ENCODE data around the gene PRM1. TPM values are rescaled to one million over a fixed set of nuclear protein-coding genes. Genes with fewer than 3 reads are reported as not detected.

Gene PRM1
- not detected for polyA plus RNA-seq (ENCODE audit: low read depth in 6 of 6)

- H3K36me3 Mint-ChIP-seq, result no peaks in the 10 kb centered on the region
- H3K4me3 Mint-ChIP-seq, result peak within 1 kb of the TSS in 1 of 8 donors; percentile 16
- H3K4me1 Mint-ChIP-seq, result peaks cover 13 to 30% (median 26%) of the 10 kb centered on the region in 3 donors
- peak within 1 kb of the TSS in 4 of 6 donors; percentile 53 to 83 (median 71) for H3K27ac Mint-ChIP-seq
- DNase-seq (no peak), ATAC-seq (ENCODE audit: low read depth in 2 of 2) (no peak)
- H3K27me3 Mint-ChIP-seq, result peaks cover 0 to 8% (median 0%) of the 10 kb centered on the region in 3 donors
- H3K9me3 Mint-ChIP-seq, result peaks cover 0 to 3% (median 0%) of the 10 kb centered on the region in 7 donors
Measured at GRCh38 chr16:11280616-11281522, at the start of gene PRM1. Gene PRM1 (minus strand): TSS chr16:11281330. CDS start chr16:11281238, 92 bp downstream.

GRCh38 chr16:11330526-11331237, 49.6 kb upstream of the PRM1 start:
- H3K27ac Mint-ChIP-seq, result peak overlapping the region in 5 of 6 donors; percentile 60 to 91 (median 84)
- H3K4me3 Mint-ChIP-seq, result peak overlapping the region in 6 of 8 donors; percentile 16 to 81 (median 38)

GRCh38 chr16:11329891-11330290, 48.8 kb upstream of the PRM1 start:
- Mint-ChIP-seq H3K4me3 (peak overlapping the region in 6 of 8 donors; percentile 79 to 94 (median 86)), H3K9me3 (peaks cover 0 to 2% (median 0%) of the 10 kb centered on the region in 7 donors), H3K4me1 (peaks cover 48 to 79% (median 52%) of the 10 kb centered on the region in 3 donors), H3K27ac (peak overlapping the region; percentile 80 to 100 (median 98)), H3K36me3 (no peaks in the 10 kb centered on the region), H3K27me3 (no peaks in the 10 kb centered on the region)
- ATAC-seq (ENCODE audit: low read depth in 2 of 2) (no peak), DNase-seq (no peak)

More at GRCh38 chr16:11330526-11331237, 49.6 kb upstream of the PRM1 start:
- no peaks in the 10 kb centered on the region for H3K36me3 Mint-ChIP-seq
- H3K4me1 Mint-ChIP-seq, result peaks cover 40 to 71% (median 44%) of the 10 kb centered on the region in 3 donors
- ATAC-seq (ENCODE audit: low read depth in 2 of 2), result no peak
- H3K27me3 Mint-ChIP-seq, result no peaks in the 10 kb centered on the region
- DNase-seq, result no peak
- H3K9me3 Mint-ChIP-seq, result peaks cover 0 to 2% (median 0%) of the 10 kb centered on the region in 7 donors

- DNase-seq (peak; percentile 71), ATAC-seq (ENCODE audit: low read depth in 2 of 2) (peak; percentile 44 to 50)
- peak overlapping the region; percentile 68 to 94 (median 86) for H3K4me3 Mint-ChIP-seq
- peak overlapping the region; percentile 97 to 100 (median 99) for H3K27ac Mint-ChIP-seq
- no peaks in the 10 kb centered on the region for H3K27me3 Mint-ChIP-seq
- peaks cover 0 to 2% (median 0%) of the 10 kb centered on the region in 7 donors for H3K9me3 Mint-ChIP-seq
- peaks cover 52 to 79% (median 56%) of the 10 kb centered on the region in 3 donors for H3K4me1 Mint-ChIP-seq
- H3K36me3 Mint-ChIP-seq, result no peaks in the 10 kb centered on the region
Measured at GRCh38 chr16:11329071-11329491, 48.0 kb upstream of the PRM1 start.

- DNase-seq, result peak; percentile 86
- Mint-ChIP-seq H3K9me3 (peaks cover 0 to 2% (median 0%) of the 10 kb centered on the region in 7 donors), H3K27ac (peak overlapping the region; percentile 97 to 100 (median 99)), H3K4me3 (peak overlapping the region; percentile 68 to 94 (median 86)), H3K4me1 (peaks cover 48 to 75% (median 56%) of the 10 kb centered on the region in 3 donors), H3K27me3 (no peaks in the 10 kb centered on the region), H3K36me3 (no peaks in the 10 kb centered on the region)
- ATAC-seq (ENCODE audit: low read depth in 2 of 2), result peak; percentile 75 to 76
Measured at GRCh38 chr16:11328172-11329070, 47.3 kb upstream of the PRM1 start.

GRCh38 chr16:11327277-11328171, 46.4 kb upstream of the PRM1 start:
- Mint-ChIP-seq H3K27me3 (no peaks in the 10 kb centered on the region), H3K4me1 (peaks cover 48 to 76% (median 56%) of the 10 kb centered on the region in 3 donors), H3K27ac (peak overlapping the region; percentile 97 to 100 (median 99)), H3K9me3 (peaks cover 0 to 2% (median 0%) of the 10 kb centered on the region in 7 donors), H3K4me3 (peak overlapping the region; percentile 68 to 94 (median 84)), H3K36me3 (no peaks in the 10 kb centered on the region)
- DNase-seq (peak; percentile 77), ATAC-seq (ENCODE audit: low read depth in 2 of 2) (peak; percentile 47 to 50)

GRCh38 chr16:11326737-11327276, 45.7 kb upstream of the PRM1 start:
- no peaks in the 10 kb centered on the region for H3K36me3 Mint-ChIP-seq
- peak overlapping the region; percentile 19 to 94 (median 84) for H3K4me3 Mint-ChIP-seq
- DNase-seq, result no peak
- no peak for ATAC-seq (ENCODE audit: low read depth in 2 of 2)
- peaks cover 48 to 75% (median 56%) of the 10 kb centered on the region in 3 donors for H3K4me1 Mint-ChIP-seq
- H3K27ac Mint-ChIP-seq, result peak overlapping the region; percentile 97 to 100 (median 99)
- peaks cover 0 to 2% (median 0%) of the 10 kb centered on the region in 7 donors for H3K9me3 Mint-ChIP-seq
- H3K27me3 Mint-ChIP-seq, result no peaks in the 10 kb centered on the region

- Mint-ChIP-seq H3K4me1 (peaks cover 48 to 71% (median 56%) of the 10 kb centered on the region in 3 donors), H3K4me3 (peak overlapping the region in 7 of 8 donors; percentile 2 to 94 (median 79)), H3K9me3 (peaks cover 0 to 2% (median 0%) of the 10 kb centered on the region in 7 donors), H3K27me3 (no peaks in the 10 kb centered on the region), H3K27ac (peak overlapping the region in 5 of 6 donors; percentile 44 to 100 (median 92)), H3K36me3 (no peaks in the 10 kb centered on the region)
- DNase-seq (no peak), ATAC-seq (ENCODE audit: low read depth in 2 of 2) (no peak)
Measured at GRCh38 chr16:11326084-11326736, 45.1 kb upstream of the PRM1 start.

GRCh38 chr16:11325404-11326083, 44.4 kb upstream of the PRM1 start:
- Mint-ChIP-seq H3K9me3 (peaks cover 0 to 2% (median 0%) of the 10 kb centered on the region in 7 donors), H3K27ac (peak overlapping the region; percentile 19 to 92 (median 68)), H3K4me3 (peak overlapping the region; percentile 2 to 85 (median 60)), H3K36me3 (no peaks in the 10 kb centered on the region), H3K27me3 (no peaks in the 10 kb centered on the region), H3K4me1 (peaks cover 48 to 65% (median 51%) of the 10 kb centered on the region in 3 donors)
- peak in 1 of 2 donors; percentile 8 for ATAC-seq (ENCODE audit: low read depth in 2 of 2)
- DNase-seq, result peak; percentile 42

- H3K4me3 Mint-ChIP-seq, result peak overlapping the region in 1 of 8 donors; percentile 52
- H3K36me3 Mint-ChIP-seq, result no peaks in the 10 kb centered on the region
- H3K27me3 Mint-ChIP-seq, result no peaks in the 10 kb centered on the region
- peak overlapping the region in 1 of 6 donors; percentile 53 for H3K27ac Mint-ChIP-seq
- DNase-seq (no peak), ATAC-seq (ENCODE audit: low read depth in 2 of 2) (no peak)
- H3K4me1 Mint-ChIP-seq, result peaks cover 35 to 52% (median 44%) of the 10 kb centered on the region in 3 donors
- H3K9me3 Mint-ChIP-seq, result peaks cover 0 to 2% (median 0%) of the 10 kb centered on the region in 7 donors
Measured at GRCh38 chr16:11323551-11324336, 42.6 kb upstream of the PRM1 start.

Measured in naive B cell (primary cell).